Measurements from ENCODE around the gene CCBE1. TPM values are rescaled to one million over a fixed set of nuclear protein-coding genes. Genes with fewer than 3 reads are reported as not detected.
"Not testable (repeated sequence)": the region's sequence is repeated elsewhere in the genome, so short reads cannot be mapped to it uniquely, and the experiment has no call there.

CCBE1 gene
- total RNA-seq, 2 experiments from 2014 or later = 0.14 TPM; not detected in 1

GRCh38 chr18:59649591-59649990 is 47.6 kb downstream of the CCBE1 start:
- CTCF ChIA-PET = interaction anchor here (0.7 kb wide), 1 partner anchor 47 kb away, joined by 3 read pairs; the partner anchor contains the start of gene CCBE1
- no peaks in the 10 kb centered on the region for H3K9me3 Mint-ChIP-seq (ENCODE audit: low read depth)
- no peak for ATAC-seq
- no peak for DNase-seq
- no peaks in the 10 kb centered on the region for H3K36me3 Mint-ChIP-seq (ENCODE audit: low read depth)
- H3K4me1 Mint-ChIP-seq = no peaks in the 10 kb centered on the region
- POLR2A ChIA-PET = no interaction called here
- intact Hi-C loops (cut with DNase I, micrococcal nuclease) = no loop called here
- H3K4me3 Mint-ChIP-seq = no peak overlapping the region
- no peak overlapping the region for H3K27ac Mint-ChIP-seq
- peaks cover 6% of the 10 kb centered on the region for H3K27me3 Mint-ChIP-seq

DNA sequence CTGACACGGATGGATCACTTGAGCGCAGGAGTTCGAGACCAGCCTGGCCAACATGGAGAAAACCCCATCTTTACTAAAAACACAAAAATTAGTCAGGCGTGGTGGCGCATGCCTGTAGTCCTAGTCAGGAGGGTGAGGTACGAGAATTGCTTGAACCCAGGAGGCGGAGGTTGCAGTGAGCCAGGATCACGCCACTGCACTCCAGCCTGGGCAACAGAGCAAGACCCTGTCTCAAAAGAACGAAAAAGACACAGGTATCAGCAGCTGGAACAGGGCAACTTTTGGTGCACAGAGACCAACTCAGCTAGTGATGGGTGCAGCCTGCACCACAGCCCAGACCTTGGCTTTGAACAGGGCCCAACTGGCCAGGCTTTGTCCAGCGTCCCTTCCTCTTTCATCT is 48.8 kb downstream of the CCBE1 start:
- DNase-seq; H3K9me3 Mint-ChIP-seq (ENCODE audit: low read depth); CTCF ChIA-PET; H3K27ac Mint-ChIP-seq; H3K27me3 Mint-ChIP-seq; intact Hi-C loops (cut with DNase I, micrococcal nuclease); ATAC-seq; H3K36me3 Mint-ChIP-seq (ENCODE audit: low read depth); H3K4me1 Mint-ChIP-seq; H3K4me3 Mint-ChIP-seq; POLR2A ChIA-PET: not testable (repeated sequence)

DNA sequence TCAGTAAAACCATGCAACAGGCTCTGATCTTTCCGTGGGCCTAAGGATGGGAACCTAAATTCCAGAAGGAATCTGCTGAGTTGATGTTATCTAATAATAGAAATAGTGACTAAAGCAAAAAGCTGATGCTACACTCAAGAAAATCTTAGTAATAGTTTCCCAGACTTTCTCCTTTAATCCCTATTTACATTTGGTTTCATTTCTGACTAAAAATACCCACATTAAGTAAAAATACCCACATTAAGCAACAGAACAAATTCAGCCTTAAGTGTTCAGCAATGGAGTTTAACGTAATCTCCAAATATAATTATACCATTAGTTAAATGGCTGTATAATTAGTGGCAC is 50.3 kb downstream of the CCBE1 start:
- Mint-ChIP-seq H3K4me3 (no peak overlapping the region), H3K27ac (no peak overlapping the region)
- POLR2A ChIA-PET = no interaction called here

DNA sequence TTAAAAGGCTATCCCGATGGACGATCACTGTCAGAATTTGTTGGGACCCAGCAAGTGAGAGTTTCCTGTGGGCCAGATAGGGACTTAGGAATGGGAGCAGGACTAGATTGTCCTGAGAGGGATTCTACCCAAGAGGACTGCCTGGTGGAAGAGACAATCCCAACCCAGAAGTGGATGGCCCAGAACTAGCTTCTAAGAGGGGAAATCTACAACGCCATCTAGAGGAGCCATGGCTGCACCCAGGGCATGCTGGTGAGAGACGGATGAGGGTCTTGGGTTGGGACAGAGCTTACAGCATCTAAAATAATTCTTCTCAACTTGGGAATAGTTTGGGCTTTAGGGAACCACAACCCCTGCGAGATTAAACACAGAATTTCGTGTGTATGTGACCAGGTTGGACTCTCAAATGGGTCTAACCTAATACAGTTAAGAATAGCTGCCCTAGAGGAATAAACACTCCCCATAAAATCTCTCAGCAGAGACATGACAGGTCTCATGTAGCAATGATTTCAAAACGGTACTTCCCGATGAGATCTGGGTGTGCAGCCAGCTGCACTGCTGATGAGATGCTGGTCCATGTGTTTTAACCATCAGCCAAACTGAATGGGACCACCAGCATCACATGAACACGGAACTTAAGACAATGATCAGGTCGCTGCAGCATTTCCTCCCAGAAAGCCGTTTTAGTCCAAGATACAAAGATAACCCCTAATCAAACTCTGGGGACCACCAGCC is 50.8 kb downstream of the CCBE1 start:
- no peak for ATAC-seq
- no peaks in the 10 kb centered on the region for H3K36me3 Mint-ChIP-seq (ENCODE audit: low read depth)
- no peak overlapping the region for H3K27ac Mint-ChIP-seq
- H3K4me1 Mint-ChIP-seq = no peaks in the 10 kb centered on the region
- CTCF ChIA-PET = no interaction called here
- peaks cover 6% of the 10 kb centered on the region for H3K27me3 Mint-ChIP-seq
- POLR2A ChIA-PET = no interaction called here
- DNase-seq = no peak
- no peak overlapping the region for H3K4me3 Mint-ChIP-seq
- intact Hi-C loops (cut with DNase I, micrococcal nuclease) = no loop called here
- no peaks in the 10 kb centered on the region for H3K9me3 Mint-ChIP-seq (ENCODE audit: low read depth)

More for the DNA sequence above, 50.3 kb downstream of the CCBE1 start:
- DNase-seq (no peak), ATAC-seq (no peak)
- Mint-ChIP-seq H3K9me3 (ENCODE audit: low read depth) (no peaks in the 10 kb centered on the region), H3K36me3 (ENCODE audit: low read depth) (no peaks in the 10 kb centered on the region), H3K27me3 (peaks cover 6% of the 10 kb centered on the region), H3K4me1 (no peaks in the 10 kb centered on the region)
- CTCF ChIA-PET = no interaction called here
- intact Hi-C loops (cut with DNase I, micrococcal nuclease) = no loop called here

DNA sequence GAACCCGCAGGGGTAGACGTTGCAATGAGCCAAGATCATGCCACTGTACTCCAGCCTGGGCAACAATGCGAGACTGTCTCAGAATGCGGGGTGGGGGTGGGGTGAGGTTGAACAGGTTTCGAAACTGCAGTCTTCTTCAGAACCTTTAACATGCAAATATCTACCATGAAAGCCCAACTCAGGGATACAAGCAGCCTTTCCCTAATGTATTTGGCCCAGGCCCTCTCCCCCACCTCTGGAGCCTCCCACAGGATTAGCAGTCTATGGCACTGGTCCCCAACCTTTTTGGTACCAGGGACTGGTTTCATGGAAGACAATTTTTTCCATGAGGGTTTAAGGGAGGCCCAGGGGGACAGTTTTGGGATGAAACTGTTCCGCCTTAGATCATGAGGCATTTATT is 53.5 kb downstream of the CCBE1 start:
- CTCF ChIA-PET = no interaction called here

DNA sequence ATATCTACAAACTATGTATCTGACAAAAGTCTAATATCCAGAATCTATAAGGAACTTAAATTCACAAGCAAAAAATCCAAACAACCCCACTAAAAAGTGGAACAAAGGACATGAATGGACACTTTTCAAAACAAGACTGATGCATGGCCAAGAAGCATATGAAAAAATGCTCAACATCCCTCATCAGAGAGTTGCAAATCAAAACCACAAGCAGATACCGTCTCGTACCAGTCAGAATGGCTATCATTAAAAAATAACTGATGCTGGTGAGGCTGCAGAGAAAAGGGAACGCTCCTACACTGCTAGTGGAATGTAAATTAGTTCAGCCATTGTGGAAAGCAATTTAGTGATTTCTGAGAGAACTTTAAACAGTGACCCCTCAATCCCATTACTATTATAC is 56.5 kb downstream of the CCBE1 start:
- intact Hi-C loops (cut with DNase I, micrococcal nuclease) = no loop called here
- H3K4me3 Mint-ChIP-seq = no peak overlapping the region
- no peaks in the 10 kb centered on the region for H3K36me3 Mint-ChIP-seq (ENCODE audit: low read depth)
- no peaks in the 10 kb centered on the region for H3K4me1 Mint-ChIP-seq
- ATAC-seq = no peak
- H3K27ac Mint-ChIP-seq = no peak overlapping the region
- ChIA-PET POLR2A (no interaction called here), CTCF (no interaction called here)
- H3K27me3 Mint-ChIP-seq = peaks cover 10% of the 10 kb centered on the region
- no peaks in the 10 kb centered on the region for H3K9me3 Mint-ChIP-seq (ENCODE audit: low read depth)
- no peak for DNase-seq

More for the DNA sequence above, 53.5 kb downstream of the CCBE1 start:
- H3K27me3 Mint-ChIP-seq = peaks cover 5% of the 10 kb centered on the region
- no peak overlapping the region for H3K27ac Mint-ChIP-seq
- DNase-seq (no peak), ATAC-seq (no peak)
- no peaks in the 10 kb centered on the region for H3K36me3 Mint-ChIP-seq (ENCODE audit: low read depth)
- POLR2A ChIA-PET = no interaction called here
- intact Hi-C loops (cut with DNase I, micrococcal nuclease) = no loop called here
- no peaks in the 10 kb centered on the region for H3K4me1 Mint-ChIP-seq
- no peak overlapping the region for H3K4me3 Mint-ChIP-seq
- H3K9me3 Mint-ChIP-seq (ENCODE audit: low read depth) = no peaks in the 10 kb centered on the region

GRCh38 chr18:59639821-59640220 is 57.4 kb downstream of the CCBE1 start:
- ChIA-PET CTCF (no interaction called here), POLR2A (no interaction called here)
- intact Hi-C loops (cut with DNase I, micrococcal nuclease) = no loop called here
- Mint-ChIP-seq H3K27ac (no peak overlapping the region), H3K36me3 (ENCODE audit: low read depth) (no peaks in the 10 kb centered on the region), H3K9me3 (ENCODE audit: low read depth) (no peaks in the 10 kb centered on the region), H3K4me3 (no peak overlapping the region), H3K4me1 (no peaks in the 10 kb centered on the region), H3K27me3 (peaks cover 10% of the 10 kb centered on the region)
- DNase-seq (no peak), ATAC-seq (no peak)

GRCh38 chr18:59639136-59639535 is 58.1 kb downstream of the CCBE1 start:
- no peaks in the 10 kb centered on the region for H3K9me3 Mint-ChIP-seq (ENCODE audit: low read depth)
- POLR2A ChIA-PET = no interaction called here
- no peak overlapping the region for H3K27ac Mint-ChIP-seq
- H3K4me3 Mint-ChIP-seq = no peak overlapping the region
- H3K4me1 Mint-ChIP-seq = no peaks in the 10 kb centered on the region
- intact Hi-C loops (cut with DNase I, micrococcal nuclease) = no loop called here
- no peak for ATAC-seq
- H3K36me3 Mint-ChIP-seq (ENCODE audit: low read depth) = no peaks in the 10 kb centered on the region
- DNase-seq = no peak
- peaks cover 12% of the 10 kb centered on the region for H3K27me3 Mint-ChIP-seq
- CTCF ChIA-PET = interaction anchor here (0.7 kb wide), 1 partner anchor 327 kb away, joined by 3 read pairs; no protein-coding TSS in a partner anchor

DNA sequence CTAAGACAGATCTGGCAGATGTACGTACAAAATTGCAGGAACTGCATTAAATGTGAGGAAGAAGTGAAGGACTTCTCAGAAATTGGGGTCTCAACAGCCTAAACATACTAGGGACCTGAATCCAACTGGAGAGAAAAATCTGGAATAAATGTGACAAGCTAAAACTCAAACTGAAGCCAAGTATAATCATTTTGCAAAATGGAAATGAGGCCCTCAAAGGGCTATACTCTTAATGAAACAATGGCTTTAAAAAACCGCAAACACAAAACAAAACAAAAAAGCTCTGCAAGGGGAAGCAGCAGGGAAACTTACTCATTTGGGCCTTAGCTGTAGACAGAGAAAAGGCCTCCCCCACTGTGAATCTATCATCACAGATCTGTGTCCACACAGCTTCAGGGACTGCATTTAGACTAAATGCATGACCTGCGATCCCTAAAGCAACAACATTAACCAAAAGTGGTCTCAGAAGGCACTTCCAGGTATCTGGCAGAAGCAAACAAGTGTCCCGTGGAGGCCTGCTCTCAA is 63.2 kb downstream of the CCBE1 start:
- no peak overlapping the region for H3K4me3 Mint-ChIP-seq
- H3K4me1 Mint-ChIP-seq = no peaks in the 10 kb centered on the region
- H3K27ac Mint-ChIP-seq = no peak overlapping the region
- CTCF ChIA-PET = no interaction called here
- peaks cover 4% of the 10 kb centered on the region for H3K9me3 Mint-ChIP-seq (ENCODE audit: low read depth)
- peaks cover 11% of the 10 kb centered on the region for H3K27me3 Mint-ChIP-seq
- POLR2A ChIA-PET = no interaction called here
- H3K36me3 Mint-ChIP-seq (ENCODE audit: low read depth) = no peaks in the 10 kb centered on the region
- intact Hi-C loops (cut with DNase I, micrococcal nuclease) = no loop called here
- DNase-seq (no peak), ATAC-seq (no peak)

DNA sequence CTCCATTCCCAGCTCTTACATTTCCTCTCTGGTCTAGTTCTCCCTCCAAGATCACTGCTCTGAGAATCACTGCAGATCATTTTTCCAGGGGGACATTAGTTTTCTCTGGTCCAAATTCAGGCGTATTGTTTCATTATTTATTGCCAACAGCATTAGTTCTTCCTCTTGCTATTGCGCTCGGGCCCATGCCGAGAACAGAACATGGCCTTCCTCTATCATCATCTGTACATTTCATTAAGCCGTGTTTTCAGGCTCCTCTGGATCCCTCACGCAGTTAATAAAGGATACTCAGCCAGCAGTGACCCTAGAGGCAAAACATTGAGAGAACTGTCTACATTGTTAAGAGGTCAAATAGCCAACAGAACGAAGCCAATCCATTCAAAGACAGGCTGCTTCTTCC is 63.9 kb downstream of the CCBE1 start:
- H3K27me3 Mint-ChIP-seq = peaks cover 11% of the 10 kb centered on the region
- POLR2A ChIA-PET = no interaction called here
- DNase-seq (no peak), ATAC-seq (no peak)
- peaks cover 4% of the 10 kb centered on the region for H3K9me3 Mint-ChIP-seq (ENCODE audit: low read depth)
- intact Hi-C loops (cut with DNase I, micrococcal nuclease) = no loop called here
- no peaks in the 10 kb centered on the region for H3K4me1 Mint-ChIP-seq
- CTCF ChIA-PET = no interaction called here
- H3K4me3 Mint-ChIP-seq = no peak overlapping the region
- H3K36me3 Mint-ChIP-seq (ENCODE audit: low read depth) = no peaks in the 10 kb centered on the region
- H3K27ac Mint-ChIP-seq = no peak overlapping the region

GRCh38 chr18:59631583-59632181 is 65.5 kb downstream of the CCBE1 start:
- intact Hi-C loops (cut with DNase I, micrococcal nuclease) = loop anchor here in 1 of 2 experiments (1.0 kb wide), 1 partner anchor 192 kb away; no protein-coding TSS in a partner anchor
- ATAC-seq = no peak
- H3K4me1 Mint-ChIP-seq = no peaks in the 10 kb centered on the region
- peaks cover 4% of the 10 kb centered on the region for H3K9me3 Mint-ChIP-seq (ENCODE audit: low read depth)
- no peak overlapping the region for H3K27ac Mint-ChIP-seq
- peak; percentile 15 for DNase-seq
- H3K27me3 Mint-ChIP-seq = peaks cover 9% of the 10 kb centered on the region
- ChIA-PET POLR2A (no interaction called here), CTCF (interaction anchor here (0.7 to 2.0 kb wide), 5 partner anchors 22 to 917 kb away, joined by 3 to 11 read pairs (median 3); no protein-coding TSS in a partner anchor)
- no peak overlapping the region for H3K4me3 Mint-ChIP-seq
- no peaks in the 10 kb centered on the region for H3K36me3 Mint-ChIP-seq (ENCODE audit: low read depth)

- Mint-ChIP-seq H3K4me3 (no peak overlapping the region), H3K27ac (no peak overlapping the region), H3K36me3 (ENCODE audit: low read depth) (no peaks in the 10 kb centered on the region), H3K9me3 (ENCODE audit: low read depth) (peaks cover 4% of the 10 kb centered on the region), H3K27me3 (peaks cover 9% of the 10 kb centered on the region), H3K4me1 (no peaks in the 10 kb centered on the region)
- ATAC-seq (no peak), DNase-seq (no peak)
- intact Hi-C loops (cut with DNase I, micrococcal nuclease) = no loop called here
- POLR2A ChIA-PET = no interaction called here
- CTCF ChIA-PET = interaction anchor here (0.6 kb wide), 1 partner anchor 81 kb away, joined by 3 read pairs; no protein-coding TSS in a partner anchor
Measured at GRCh38 chr18:59629894-59630293, 67.3 kb downstream of the CCBE1 start.
